Erythroblast (primary cell): ENCODE measurements around the gene CELF2.

ENCODE experiments used
- DNase-seq, 2 experiments: peaks; one replicate each; lab custom pipeline; 2025; lab: John Stamatoyannopoulos, UW
- GATA1 ChIP-seq: IDR thresholded peaks from 2 replicates; pipeline ENCODE4 v1.6.1; 2011; ENCODE audit warnings: low read depth, mild to moderate bottlenecking, control low read depth, low read length, moderate library complexity
- POLR2A ChIP-seq: IDR thresholded peaks from 2 replicates; pipeline ENCODE4 v1.6.1; 2011; ENCODE audit warnings: mild to moderate bottlenecking, low read length

The CELF2 gene

DNA sequence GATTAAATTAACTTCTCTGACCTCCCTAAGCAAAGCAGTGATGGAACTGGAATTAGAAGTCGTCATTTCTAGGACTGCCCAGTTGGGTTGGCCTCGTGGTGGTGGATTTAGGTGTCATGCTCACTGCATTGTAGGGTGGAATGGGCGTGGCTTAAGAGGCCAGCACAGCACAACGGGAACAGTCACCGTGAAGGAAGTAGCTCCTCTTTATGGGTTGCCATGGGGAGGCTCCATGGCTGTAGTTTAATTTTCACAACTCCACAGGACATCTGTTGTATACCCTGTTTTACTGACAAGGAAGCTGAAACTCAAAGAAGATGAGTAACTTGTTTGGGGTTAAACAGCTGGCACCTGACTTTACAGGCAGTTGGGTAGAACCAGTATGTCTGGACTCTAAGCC lies 208.3 kb downstream of the CELF2 start:
- no peak for DNase-seq
- no peak for TF ChIP-seq GATA1
- no peak for TF ChIP-seq POLR2A

DNA sequence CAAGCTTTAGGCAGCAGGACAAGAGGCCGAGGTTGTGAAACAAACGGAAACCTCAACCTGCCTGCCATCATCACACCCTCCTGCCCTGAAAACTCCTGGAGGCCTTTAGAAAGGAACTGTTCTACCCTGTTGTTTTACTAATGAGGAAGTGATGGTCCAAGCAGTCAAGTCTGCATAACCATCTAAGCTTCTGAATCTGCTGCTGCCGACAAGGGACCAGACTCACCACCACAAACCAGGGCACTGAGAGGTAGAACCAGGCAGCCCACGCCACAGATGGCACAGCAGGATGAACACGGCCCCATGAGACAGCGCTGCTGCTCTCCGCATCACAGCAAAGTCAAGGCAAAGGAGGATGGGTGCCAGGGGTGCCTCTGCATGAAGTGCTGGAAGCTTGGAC lies 209.4 kb downstream of the CELF2 start:
- no peak for TF ChIP-seq GATA1
- no peak for TF ChIP-seq POLR2A
- DNase-seq: no peak

DNA sequence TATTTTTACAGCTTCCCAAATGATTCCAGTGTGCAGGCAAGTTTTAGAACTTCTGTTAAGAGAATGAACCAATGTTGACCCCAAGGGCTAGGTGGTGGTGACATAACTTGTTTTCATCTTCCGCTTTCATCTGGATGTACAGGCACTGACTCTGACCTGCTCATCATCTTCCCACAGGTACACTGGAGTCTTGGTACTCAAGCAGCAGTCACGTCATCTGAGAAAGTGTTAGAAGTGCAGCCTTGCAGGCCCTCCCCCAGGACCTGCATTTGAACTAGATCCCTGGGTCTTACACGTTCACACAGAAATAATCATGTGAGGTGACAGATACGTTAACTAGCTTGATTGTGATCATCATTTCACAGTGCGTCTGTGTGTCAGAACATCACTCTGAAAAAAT lies 212.2 kb downstream of the CELF2 start:
- no peak for DNase-seq
- no peak for TF ChIP-seq POLR2A
- TF ChIP-seq GATA1: no peak

DNA sequence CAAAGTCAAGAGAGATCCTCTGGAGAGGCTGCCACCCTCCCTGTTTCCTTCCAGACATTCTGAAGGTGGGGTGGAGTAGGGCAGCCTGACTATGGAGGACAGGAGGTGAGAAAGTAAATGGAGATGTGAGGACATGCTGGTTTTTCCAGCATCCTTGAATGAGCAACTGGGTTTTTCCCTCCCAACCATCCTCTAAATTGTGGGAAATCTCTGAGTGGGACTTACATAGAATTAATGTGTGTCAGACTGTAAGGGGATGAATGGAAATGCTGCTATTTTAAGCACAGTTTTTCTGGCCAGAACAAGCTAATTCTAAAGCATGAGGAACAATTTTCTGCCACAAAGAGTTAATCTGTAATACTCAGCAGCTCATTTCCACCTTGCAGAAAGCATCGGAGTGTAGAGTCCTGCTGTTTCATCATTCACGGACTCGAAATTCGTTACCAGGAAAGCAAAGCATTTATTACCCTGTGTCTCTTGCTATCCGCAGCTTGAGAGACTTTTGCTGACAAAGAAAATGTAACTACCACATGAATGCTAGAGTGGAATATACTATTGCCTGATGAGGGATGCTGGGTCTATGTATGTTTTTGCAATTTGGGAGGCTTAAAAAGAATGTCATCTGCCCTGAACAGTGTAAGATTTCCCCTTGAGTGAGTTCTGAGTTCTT lies 213.0 kb downstream of the CELF2 start:
- no peak for DNase-seq
- TF ChIP-seq POLR2A (no peak), GATA1 (no peak)

DNA sequence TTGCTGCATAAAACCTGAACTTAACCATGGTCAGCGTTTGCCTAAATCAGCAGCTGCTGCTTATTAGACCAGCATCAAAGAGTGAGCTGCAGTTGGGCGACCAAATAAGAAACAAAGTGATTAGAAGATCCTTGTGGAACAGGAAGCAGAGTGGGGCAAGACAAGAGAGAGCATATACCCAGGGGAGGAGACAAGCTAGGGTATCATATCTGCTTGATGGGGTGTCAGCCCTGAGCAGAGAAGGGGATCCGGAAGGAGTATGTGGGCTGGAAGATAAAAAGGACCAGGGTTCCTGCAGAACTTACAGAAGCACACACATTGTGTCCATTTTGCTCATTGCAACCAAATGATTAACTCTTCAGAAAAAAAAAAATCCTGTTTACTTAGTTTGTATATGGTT lies 213.6 kb downstream of the CELF2 start:
- TF ChIP-seq POLR2A: no peak
- no peak for TF ChIP-seq GATA1
- DNase-seq: no peak

DNA sequence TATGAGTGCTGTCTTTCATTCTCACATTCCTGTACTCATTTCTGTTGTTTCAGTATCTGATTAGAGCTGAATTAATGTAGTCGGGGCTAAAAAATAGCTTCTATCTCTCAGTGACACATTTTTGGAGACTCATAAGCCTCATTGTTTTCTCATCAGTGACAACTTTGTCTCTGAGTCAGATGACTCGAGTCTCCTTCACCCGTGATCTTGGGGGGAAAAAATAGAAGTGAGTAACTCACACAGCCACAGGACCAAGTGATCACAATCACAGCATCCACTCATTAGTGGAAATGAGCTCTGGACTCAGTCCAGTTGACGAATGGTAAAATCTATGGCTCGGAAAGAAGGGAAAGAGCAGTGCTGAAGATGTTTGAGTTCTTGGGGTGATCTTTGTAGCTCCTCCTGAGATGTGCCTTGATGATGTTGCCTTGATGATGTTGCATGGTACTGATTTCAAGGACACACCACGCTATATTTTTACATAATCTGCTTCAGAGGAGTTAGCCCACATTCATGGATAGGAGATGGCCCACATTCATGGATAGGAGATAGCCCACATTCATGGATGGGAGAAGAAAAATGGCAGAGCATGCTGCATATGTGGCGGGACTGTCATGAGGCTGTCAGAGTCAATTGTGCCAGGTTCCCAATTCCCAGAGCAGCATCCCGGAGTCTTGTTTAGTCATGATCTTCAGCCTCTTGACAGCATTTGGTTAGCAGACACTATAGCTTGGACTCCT lies 214.7 kb downstream of the CELF2 start:
- TF ChIP-seq GATA1: no peak
- no peak for TF ChIP-seq POLR2A
- no peak for DNase-seq

DNA sequence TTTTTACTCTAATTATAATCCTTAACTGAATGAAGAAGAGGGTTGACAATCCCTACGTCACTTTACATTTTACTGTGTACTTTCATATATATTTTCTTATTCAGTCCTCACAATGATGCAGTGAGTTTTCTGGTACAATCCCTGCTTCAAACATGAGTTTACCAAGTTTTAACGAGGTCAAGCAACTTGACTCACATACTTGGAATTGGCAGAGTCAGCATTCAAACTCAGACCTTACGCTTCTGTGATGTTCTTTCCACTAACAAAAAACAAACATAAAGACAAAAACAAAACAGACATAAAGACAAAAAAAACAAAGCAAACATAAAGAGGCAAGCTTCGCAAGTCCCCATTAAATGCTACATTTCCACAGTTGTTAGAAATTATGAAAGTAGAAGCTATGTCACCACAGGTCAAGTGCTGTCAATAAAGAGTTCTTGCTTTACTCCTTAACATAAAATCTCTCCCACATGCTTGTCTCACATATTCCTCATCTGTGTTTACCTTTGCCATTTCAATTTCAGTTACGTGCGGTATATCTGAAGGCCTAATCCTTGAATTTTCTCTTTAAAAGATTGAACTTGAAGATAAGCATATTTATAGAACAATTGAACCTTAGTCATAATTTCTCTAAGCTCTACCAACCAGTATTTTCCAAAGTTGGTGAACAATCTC lies 217.3 kb downstream of the CELF2 start:
- TF ChIP-seq GATA1 (no peak), POLR2A (no peak)
- DNase-seq: no peak

DNA sequence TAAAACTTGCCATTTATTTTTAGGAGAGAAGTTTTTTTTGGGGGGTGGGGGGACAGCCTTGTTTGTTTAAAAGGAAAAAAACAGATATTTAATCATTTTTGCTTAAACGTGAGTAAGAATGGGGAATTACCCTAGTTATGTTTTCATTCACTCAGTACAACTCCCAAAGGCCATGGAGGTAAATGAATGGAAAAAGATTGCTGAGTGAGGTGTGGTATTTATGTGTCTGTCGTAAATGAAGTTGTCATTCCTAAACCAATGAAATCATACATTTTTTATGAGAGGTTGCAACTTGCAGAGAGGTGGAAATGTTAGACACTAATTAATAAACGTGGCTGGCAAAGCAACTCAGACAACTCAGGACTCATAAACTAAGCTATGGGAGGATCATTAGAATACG lies 218.1 kb downstream of the CELF2 start:
- TF ChIP-seq GATA1 (no peak), POLR2A (no peak)
- DNase-seq: no peak

DNA sequence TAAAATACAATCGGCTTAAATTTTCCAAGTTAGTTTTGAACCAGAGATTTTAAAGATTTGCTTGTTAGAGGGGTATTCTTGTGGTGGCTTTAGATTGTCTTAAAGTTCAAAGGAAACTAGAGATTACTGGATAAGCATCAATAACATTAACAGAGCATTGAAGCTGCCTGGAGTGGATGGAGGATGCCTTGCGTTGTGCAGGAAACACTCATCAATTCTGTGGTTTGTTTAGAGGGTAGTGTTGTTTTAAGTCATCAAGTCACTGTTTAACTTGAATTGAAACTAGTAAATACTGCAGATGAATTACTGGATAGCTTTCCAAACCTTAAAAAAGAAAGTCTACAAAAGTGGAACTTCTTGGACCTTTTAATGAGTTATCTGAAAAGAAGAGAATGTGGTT lies 218.6 kb downstream of the CELF2 start:
- TF ChIP-seq GATA1 (no peak), POLR2A (no peak)
- DNase-seq: no peak

DNA sequence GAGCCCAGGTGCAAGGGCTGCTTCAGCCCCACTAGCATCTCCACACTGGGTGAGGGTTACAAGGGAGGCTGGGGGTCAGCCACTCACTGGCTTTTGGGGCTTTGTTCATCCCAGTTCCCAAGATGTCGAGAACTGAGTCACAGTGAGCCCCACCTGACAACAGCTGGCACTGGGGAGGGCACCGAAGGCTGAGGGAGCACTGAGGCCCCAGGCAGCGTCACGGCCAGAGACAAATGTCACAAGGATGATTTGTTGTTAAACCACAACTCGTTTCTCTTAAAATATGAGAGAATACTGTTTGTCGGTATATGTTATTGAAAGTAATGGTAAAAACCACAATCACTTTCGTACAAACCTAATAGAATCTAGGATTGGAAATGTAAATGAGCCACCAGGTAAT lies 219.9 kb downstream of the CELF2 start:
- TF ChIP-seq POLR2A (no peak), GATA1 (no peak)
- no peak for DNase-seq

DNA sequence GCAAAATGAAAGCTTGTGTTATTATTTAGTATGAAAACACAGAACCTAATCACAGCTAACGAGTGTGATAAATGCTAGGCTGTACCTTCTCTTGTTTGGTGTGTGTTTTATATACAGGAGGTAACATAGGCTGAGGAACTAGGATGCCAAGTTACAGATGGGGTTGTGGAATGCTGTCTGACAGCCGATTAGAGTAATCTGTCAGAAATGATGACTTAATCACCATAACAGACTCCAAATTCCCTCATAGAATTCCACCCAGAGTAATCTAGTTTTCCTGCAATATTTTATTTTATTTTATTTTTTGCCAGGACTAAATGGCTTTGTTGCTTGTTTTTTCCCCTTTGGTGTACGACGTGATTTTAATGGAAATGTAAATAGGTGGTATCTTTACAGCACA lies 221.2 kb downstream of the CELF2 start:
- DNase-seq: no peak
- TF ChIP-seq POLR2A: no peak
- no peak for TF ChIP-seq GATA1

DNA sequence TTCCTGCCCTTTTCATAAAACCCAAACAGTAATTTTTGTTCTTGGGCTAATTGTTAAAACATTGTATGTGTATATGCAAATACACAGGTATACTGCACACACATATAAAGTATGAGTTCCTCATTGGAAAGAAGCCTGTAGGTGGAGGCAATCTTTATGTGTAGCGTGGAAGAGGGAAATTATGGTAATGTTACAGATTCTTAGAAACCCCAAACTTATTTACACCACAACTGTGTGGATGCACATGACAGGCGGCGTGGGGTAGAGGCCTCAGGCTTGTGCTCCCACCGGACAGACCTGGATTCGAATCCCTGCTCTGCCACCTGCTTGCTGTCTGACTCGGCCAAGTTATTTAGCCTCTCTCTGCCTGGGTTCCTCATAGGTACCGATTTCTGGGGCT lies 223.0 kb downstream of the CELF2 start:
- no peak for TF ChIP-seq GATA1
- no peak for TF ChIP-seq POLR2A
- no peak for DNase-seq

DNA sequence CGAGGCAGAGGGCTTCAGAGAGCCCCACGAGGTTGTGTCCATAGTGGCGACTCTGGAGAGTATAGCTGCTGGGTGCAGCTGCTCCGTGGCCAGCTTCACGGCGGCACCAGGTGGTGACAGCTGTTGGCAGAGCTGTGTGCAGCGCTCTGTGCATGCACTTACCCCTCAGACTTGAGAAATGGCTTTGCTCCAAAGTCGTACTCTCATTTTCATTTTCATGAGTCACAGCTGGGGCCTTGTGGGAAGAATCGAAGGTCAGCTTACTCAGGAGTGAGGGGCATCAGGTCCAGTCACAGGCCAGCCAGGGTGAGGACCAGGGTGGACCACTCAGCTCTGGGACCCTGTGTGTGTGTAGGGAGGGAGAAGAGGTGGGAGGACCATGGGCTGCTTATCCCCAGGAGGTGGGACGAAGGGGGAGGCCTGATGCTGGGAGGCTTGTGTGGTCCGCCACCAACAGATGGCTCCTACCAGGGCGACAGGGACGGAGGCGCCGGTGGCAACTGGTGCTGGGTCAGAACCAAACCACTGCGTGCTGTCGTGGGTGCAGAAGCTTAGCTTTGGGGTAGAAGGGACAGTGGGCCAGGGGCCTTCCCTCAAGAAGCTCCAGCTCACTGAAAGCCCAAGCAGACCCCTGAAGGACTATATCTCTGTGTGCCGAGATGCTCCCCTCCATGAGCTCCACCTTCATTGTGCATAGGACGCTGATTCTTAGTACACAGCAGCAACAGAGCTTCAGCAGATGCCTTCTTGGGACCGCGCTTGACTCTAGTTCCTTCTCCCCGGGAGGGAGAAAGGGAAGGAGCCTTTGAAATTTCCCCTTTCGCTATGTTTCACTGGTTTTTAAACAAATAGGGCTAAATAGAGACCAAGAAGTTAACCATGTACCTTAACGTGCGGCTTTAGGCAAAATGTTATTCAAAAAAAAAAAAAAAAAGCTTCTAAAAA lies 225.0 kb downstream of the CELF2 start:
- DNase-seq: no peak

More for the DNA sequence above, 225.0 kb downstream of the CELF2 start:
- TF ChIP-seq GATA1 (no peak), POLR2A (no peak)
